ENCODE data around the gene TRABD2B. TPM values are rescaled to one million over a fixed set of nuclear protein-coding genes. Genes with fewer than 3 reads are reported as not detected.

The TRABD2B gene
- polyA plus RNA-seq, 1 donor: 3.0 TPM

DNA sequence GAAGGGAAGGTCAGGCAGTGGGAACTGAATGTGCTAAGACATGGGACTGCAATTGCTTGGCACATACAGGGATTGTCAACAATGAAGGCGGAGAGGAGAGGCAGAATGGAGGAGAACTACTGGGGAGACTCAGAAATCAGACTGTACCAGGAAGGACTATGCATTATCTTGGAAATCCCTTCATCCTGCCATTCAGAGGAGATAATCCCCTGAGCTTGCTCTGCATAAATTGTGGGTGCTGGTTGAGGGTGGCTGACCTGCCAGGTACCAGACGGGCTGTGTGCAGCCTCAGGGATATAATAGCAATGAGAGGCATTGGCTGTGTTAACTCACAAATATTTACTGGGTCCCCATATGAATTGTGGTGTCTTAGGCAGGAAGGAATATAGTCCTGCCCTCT is 5.0 kb upstream of the TRABD2B start:
- Histone ChIP-seq H3K4me3 (ENCODE audit: low read length) (no peak overlapping the region), H3K36me3 (ENCODE audit: control insufficient read depth, insufficient read depth, low read length) (no peaks in the 10 kb centered on the region), H3K4me1 (ENCODE audit: control insufficient read depth, insufficient read depth, low read length) (peaks cover 37% of the 10 kb centered on the region), H3K27me3 (ENCODE audit: control insufficient read depth, insufficient read depth, low read length) (peaks cover 3% of the 10 kb centered on the region), H3K9me3 (ENCODE audit: control insufficient read depth, low read depth, low read length) (no peaks in the 10 kb centered on the region), H3K27ac (ENCODE audit: low read length) (no peak overlapping the region)
- no peak for DNase-seq
- no CpG with 5 or more reads among the region's 2 CpGs for WGBS (ENCODE audit: insufficient coverage, low lambda C conversion rate)

- Histone ChIP-seq H3K4me1 (ENCODE audit: control insufficient read depth, insufficient read depth, low read length) (peaks cover 33% of the 10 kb centered on the region), H3K27me3 (ENCODE audit: control insufficient read depth, insufficient read depth, low read length) (peaks cover 3% of the 10 kb centered on the region), H3K9me3 (ENCODE audit: control insufficient read depth, low read depth, low read length) (no peaks in the 10 kb centered on the region), H3K4me3 (ENCODE audit: low read length) (no peak overlapping the region), H3K36me3 (ENCODE audit: control insufficient read depth, insufficient read depth, low read length) (no peaks in the 10 kb centered on the region), H3K27ac (ENCODE audit: low read length) (no peak overlapping the region)
- 67% methylated on average over 1 of the region's 2 CpGs for WGBS (ENCODE audit: insufficient coverage, low lambda C conversion rate)
- no peak for DNase-seq
These were observed 4.5 kb upstream of the TRABD2B start for GRCh38 chr1:48001696-48002095.

GRCh38 chr1:48000883-48001282 is 3.7 kb upstream of the TRABD2B start:
- no CpG with 5 or more reads among the region's 1 CpG for WGBS (ENCODE audit: insufficient coverage, low lambda C conversion rate)
- H3K4me1 ChIP-seq (ENCODE audit: control insufficient read depth, insufficient read depth, low read length): peaks cover 29% of the 10 kb centered on the region
- no peak for DNase-seq
- H3K27me3 ChIP-seq (ENCODE audit: control insufficient read depth, insufficient read depth, low read length): peaks cover 3% of the 10 kb centered on the region
- no peaks in the 10 kb centered on the region for H3K36me3 ChIP-seq (ENCODE audit: control insufficient read depth, insufficient read depth, low read length)
- no peak overlapping the region for H3K4me3 ChIP-seq (ENCODE audit: low read length)
- H3K9me3 ChIP-seq (ENCODE audit: control insufficient read depth, low read depth, low read length): no peaks in the 10 kb centered on the region
- no peak overlapping the region for H3K27ac ChIP-seq (ENCODE audit: low read length)

GRCh38 chr1:47999097-47999496 is 1.9 kb upstream of the TRABD2B start:
- DNase-seq: no peak
- no CpG with 5 or more reads among the region's 4 CpGs for WGBS (ENCODE audit: insufficient coverage, low lambda C conversion rate)
- Histone ChIP-seq H3K27ac (ENCODE audit: low read length) (no peak overlapping the region), H3K36me3 (ENCODE audit: control insufficient read depth, insufficient read depth, low read length) (peaks cover 4% of the 10 kb centered on the region), H3K27me3 (ENCODE audit: control insufficient read depth, insufficient read depth, low read length) (peaks cover 4% of the 10 kb centered on the region), H3K4me1 (ENCODE audit: control insufficient read depth, insufficient read depth, low read length) (peaks cover 15% of the 10 kb centered on the region), H3K4me3 (ENCODE audit: low read length) (no peak overlapping the region), H3K9me3 (ENCODE audit: control insufficient read depth, low read depth, low read length) (no peaks in the 10 kb centered on the region)

- Histone ChIP-seq H3K4me1 (ENCODE audit: control insufficient read depth, insufficient read depth, low read length) (peaks cover 14% of the 10 kb centered on the region), H3K9me3 (ENCODE audit: control insufficient read depth, low read depth, low read length) (no peaks in the 10 kb centered on the region), H3K27me3 (ENCODE audit: control insufficient read depth, insufficient read depth, low read length) (peaks cover 4% of the 10 kb centered on the region), H3K36me3 (ENCODE audit: control insufficient read depth, insufficient read depth, low read length) (peaks cover 6% of the 10 kb centered on the region), H3K27ac (ENCODE audit: low read length) (no peak overlapping the region), H3K4me3 (ENCODE audit: low read length) (no peak overlapping the region)
- DNase-seq: no peak
- 83% methylated on average over 1 of the region's 8 CpGs for WGBS (ENCODE audit: insufficient coverage, low lambda C conversion rate)
These were observed 1.3 kb upstream of the TRABD2B start for GRCh38 chr1:47998396-47998990.

DNA sequence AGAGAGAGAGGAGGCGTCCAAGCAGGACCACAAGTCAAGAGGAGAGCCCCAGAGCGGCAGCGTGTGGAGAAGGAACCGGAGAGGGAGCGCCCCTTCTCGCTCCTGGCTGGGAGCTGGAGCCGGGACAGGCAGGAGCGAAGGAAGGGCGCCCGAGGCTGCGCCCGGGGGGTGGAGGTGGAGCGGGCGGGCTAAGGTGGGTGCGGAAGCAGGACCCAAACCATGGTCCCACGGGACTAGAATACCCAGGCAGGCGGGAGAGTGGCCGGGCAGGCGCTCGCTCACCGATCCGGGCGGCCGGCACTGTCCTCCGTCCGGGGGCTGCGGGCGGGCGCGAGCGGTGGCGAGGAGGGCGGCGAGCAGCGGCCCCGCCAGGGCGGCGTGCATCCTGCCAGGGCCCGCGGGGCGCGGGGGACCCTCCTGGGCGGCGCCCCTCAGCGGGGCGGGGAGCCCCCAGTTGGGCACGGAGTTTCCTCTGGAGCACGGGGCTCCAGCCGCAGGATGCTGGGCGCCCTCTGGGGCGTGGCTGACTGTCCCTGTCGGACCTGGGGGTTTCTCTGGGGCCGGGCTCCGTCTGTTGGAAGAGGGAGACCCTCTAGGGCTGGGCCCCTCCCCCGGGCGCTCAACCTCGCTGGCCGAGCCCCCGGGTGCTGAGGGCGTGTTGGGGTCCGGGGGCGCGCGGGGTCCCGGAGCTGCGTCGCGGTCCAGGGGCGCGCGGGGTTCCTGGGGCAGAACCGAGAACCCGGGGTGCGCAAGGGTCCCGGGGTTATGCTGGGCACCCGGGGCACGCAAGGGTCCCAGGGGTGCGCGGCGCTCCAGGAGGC is 569 bp downstream of the TRABD2B start:
- WGBS (ENCODE audit: insufficient coverage, low lambda C conversion rate): no CpG with 5 or more reads among the region's 80 CpGs
- H3K27ac ChIP-seq (ENCODE audit: low read length): peak overlapping the region; percentile 2
- peaks cover 4% of the 10 kb centered on the region for H3K27me3 ChIP-seq (ENCODE audit: control insufficient read depth, insufficient read depth, low read length)
- peaks cover 6% of the 10 kb centered on the region for H3K36me3 ChIP-seq (ENCODE audit: control insufficient read depth, insufficient read depth, low read length)
- H3K9me3 ChIP-seq (ENCODE audit: control insufficient read depth, low read depth, low read length): no peaks in the 10 kb centered on the region
- peak overlapping the region; percentile 48 for H3K4me3 ChIP-seq (ENCODE audit: low read length)
- DNase-seq: peak in 1 of 2 donors; percentile 71
- H3K4me1 ChIP-seq (ENCODE audit: control insufficient read depth, insufficient read depth, low read length): peaks cover 30% of the 10 kb centered on the region

- Histone ChIP-seq H3K27me3 (ENCODE audit: control insufficient read depth, insufficient read depth, low read length) (peaks cover 4% of the 10 kb centered on the region), H3K27ac (ENCODE audit: low read length) (no peak overlapping the region), H3K4me3 (ENCODE audit: low read length) (peak overlapping the region; percentile 48), H3K36me3 (ENCODE audit: control insufficient read depth, insufficient read depth, low read length) (peaks cover 6% of the 10 kb centered on the region), H3K4me1 (ENCODE audit: control insufficient read depth, insufficient read depth, low read length) (peaks cover 30% of the 10 kb centered on the region), H3K9me3 (ENCODE audit: control insufficient read depth, low read depth, low read length) (no peaks in the 10 kb centered on the region)
- WGBS (ENCODE audit: insufficient coverage, low lambda C conversion rate): 19% methylated on average over 3 of the region's 7 CpGs
- DNase-seq: no peak
These were observed 1.2 kb downstream of the TRABD2B start for GRCh38 chr1:47996060-47996405.

- Histone ChIP-seq H3K4me3 (ENCODE audit: low read length) (peak overlapping the region; percentile 48), H3K36me3 (ENCODE audit: control insufficient read depth, insufficient read depth, low read length) (peaks cover 6% of the 10 kb centered on the region), H3K9me3 (ENCODE audit: control insufficient read depth, low read depth, low read length) (no peaks in the 10 kb centered on the region), H3K27me3 (ENCODE audit: control insufficient read depth, insufficient read depth, low read length) (peaks cover 4% of the 10 kb centered on the region), H3K4me1 (ENCODE audit: control insufficient read depth, insufficient read depth, low read length) (peaks cover 30% of the 10 kb centered on the region), H3K27ac (ENCODE audit: low read length) (no peak overlapping the region)
- peak in 1 of 2 donors; percentile 44 for DNase-seq
- no CpG with 5 or more reads among the region's 8 CpGs for WGBS (ENCODE audit: insufficient coverage, low lambda C conversion rate)
These were observed 1.7 kb downstream of the TRABD2B start for GRCh38 chr1:47995306-47996050.

DNA sequence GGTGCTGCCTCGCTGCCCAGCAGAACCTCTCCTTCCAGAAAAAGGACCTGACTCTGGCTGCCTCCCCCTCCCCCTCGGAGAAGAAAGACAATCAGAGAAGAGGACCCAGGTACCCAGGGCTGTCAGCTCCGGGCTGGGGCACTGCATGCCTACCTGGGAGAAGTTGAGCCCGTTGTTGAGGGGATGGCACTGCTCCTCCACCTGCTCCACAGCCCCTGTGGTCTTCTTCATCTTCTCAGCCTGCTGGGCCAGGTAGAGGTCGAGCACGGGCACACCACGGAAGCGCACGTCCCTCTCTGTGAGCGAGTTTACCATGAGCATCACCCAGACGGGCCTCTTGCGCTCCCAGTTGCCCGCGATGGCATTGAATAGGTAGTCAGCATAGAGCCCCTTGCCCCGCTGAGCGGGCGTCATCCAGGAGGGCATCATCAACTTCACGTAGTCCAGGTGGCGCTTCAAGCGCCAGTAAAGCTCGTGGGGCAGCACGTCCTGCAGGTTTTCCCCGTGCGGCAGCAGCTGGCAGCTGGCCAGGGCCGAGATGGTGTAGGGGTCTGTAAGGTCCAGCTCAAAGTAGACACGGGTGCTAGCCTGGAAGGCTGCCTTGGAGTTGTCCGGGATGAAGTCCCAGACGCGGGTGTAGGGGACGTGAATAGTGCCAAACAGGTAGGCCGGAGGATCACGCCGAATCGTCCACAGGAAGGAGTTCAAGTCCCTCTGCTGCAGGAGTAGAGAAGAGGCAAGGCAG is 3.1 kb downstream of the TRABD2B start:
- H3K9me3 ChIP-seq (ENCODE audit: control insufficient read depth, low read depth, low read length): no peaks in the 10 kb centered on the region
- no peak for DNase-seq
- H3K27me3 ChIP-seq (ENCODE audit: control insufficient read depth, insufficient read depth, low read length): peaks cover 4% of the 10 kb centered on the region
- H3K4me3 ChIP-seq (ENCODE audit: low read length): no peak overlapping the region
- peaks cover 30% of the 10 kb centered on the region for H3K4me1 ChIP-seq (ENCODE audit: control insufficient read depth, insufficient read depth, low read length)
- no peak overlapping the region for H3K27ac ChIP-seq (ENCODE audit: low read length)
- H3K36me3 ChIP-seq (ENCODE audit: control insufficient read depth, insufficient read depth, low read length): peaks cover 6% of the 10 kb centered on the region
- no CpG with 5 or more reads among the region's 34 CpGs for WGBS (ENCODE audit: insufficient coverage, low lambda C conversion rate)

GRCh38 chr1:47993416-47993740 is 3.8 kb downstream of the TRABD2B start:
- Histone ChIP-seq H3K27ac (ENCODE audit: low read length) (peak overlapping the region; percentile 50), H3K4me3 (ENCODE audit: low read length) (no peak overlapping the region), H3K4me1 (ENCODE audit: control insufficient read depth, insufficient read depth, low read length) (peaks cover 30% of the 10 kb centered on the region), H3K9me3 (ENCODE audit: control insufficient read depth, low read depth, low read length) (no peaks in the 10 kb centered on the region), H3K27me3 (ENCODE audit: control insufficient read depth, insufficient read depth, low read length) (peaks cover 4% of the 10 kb centered on the region), H3K36me3 (ENCODE audit: control insufficient read depth, insufficient read depth, low read length) (peaks cover 6% of the 10 kb centered on the region)
- WGBS (ENCODE audit: insufficient coverage, low lambda C conversion rate): no CpG with 5 or more reads among the region's 7 CpGs
- DNase-seq: no peak
